Measurements from ENCODE around the gene FNTB. TPM values are rescaled to one million over a fixed set of nuclear protein-coding genes. Genes with fewer than 3 reads are reported as not detected.

Gene FNTB
- total RNA-seq, 1 experiment from 2014 or later: 14.2 TPM

- TF ChIP-seq CREB1 (CRISPR knock-in tag; IDR thresholded peaks at IDR 0.05) (no peak), GRHL2 (CRISPR knock-in tag; IDR thresholded peaks at IDR 0.05; ENCODE audit: insufficient replicate concordance, severe bottlenecking) (no peak), ZNF317 (CRISPR knock-in tag; IDR thresholded peaks at IDR 0.05; ENCODE audit: borderline replicate concordance, low read depth) (no peak), SMAD3 (CRISPR knock-in tag; IDR thresholded peaks at IDR 0.05; ENCODE audit: borderline replicate concordance) (no peak), AFF4 (CRISPR knock-in tag; IDR thresholded peaks at IDR 0.05; ENCODE audit: borderline replicate concordance) (no peak), CTCF (IDR thresholded peaks at IDR 0.05) (no peak), SMAD4 (CRISPR knock-in tag; IDR thresholded peaks at IDR 0.05) (no peak)
- TF ChIP-seq, protein P1, sequence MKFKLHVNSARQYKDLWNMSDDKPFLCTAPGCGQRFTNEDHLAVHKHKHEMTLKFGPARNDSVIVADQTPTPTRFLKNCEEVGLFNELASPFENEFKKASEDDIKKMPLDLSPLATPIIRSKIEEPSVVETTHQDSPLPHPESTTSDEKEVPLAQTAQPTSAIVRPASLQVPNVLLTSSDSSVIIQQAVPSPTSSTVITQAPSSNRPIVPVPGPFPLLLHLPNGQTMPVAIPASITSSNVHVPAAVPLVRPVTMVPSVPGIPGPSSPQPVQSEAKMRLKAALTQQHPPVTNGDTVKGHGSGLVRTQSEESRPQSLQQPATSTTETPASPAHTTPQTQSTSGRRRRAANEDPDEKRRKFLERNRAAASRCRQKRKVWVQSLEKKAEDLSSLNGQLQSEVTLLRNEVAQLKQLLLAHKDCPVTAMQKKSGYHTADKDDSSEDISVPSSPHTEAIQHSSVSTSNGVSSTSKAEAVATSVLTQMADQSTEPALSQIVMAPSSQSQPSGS (CRISPR knock-in tag; IDR thresholded peaks at IDR 0.05; ENCODE audit: borderline replicate concordance, low read depth): no peak
- TF ChIP-seq, protein P2, sequence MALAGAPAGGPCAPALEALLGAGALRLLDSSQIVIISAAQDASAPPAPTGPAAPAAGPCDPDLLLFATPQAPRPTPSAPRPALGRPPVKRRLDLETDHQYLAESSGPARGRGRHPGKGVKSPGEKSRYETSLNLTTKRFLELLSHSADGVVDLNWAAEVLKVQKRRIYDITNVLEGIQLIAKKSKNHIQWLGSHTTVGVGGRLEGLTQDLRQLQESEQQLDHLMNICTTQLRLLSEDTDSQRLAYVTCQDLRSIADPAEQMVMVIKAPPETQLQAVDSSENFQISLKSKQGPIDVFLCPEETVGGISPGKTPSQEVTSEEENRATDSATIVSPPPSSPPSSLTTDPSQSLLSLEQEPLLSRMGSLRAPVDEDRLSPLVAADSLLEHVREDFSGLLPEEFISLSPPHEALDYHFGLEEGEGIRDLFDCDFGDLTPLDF (CRISPR knock-in tag; IDR thresholded peaks at IDR 0.05): no peak
These were observed 123.8 kb downstream of the FNTB start (continued) for GRCh38 chr14:65110525-65110924.

Small RNA genes lying within 50 kb of the gene (microRNA-seq; reads per million reads assigned to microRNA genes)
- not detected for gene MIR4706 (ENCODE audit: borderline number of aligned reads)

Other genes with a start within 250 kb of the FNTB start
- gene SPTB, start 107.0 kb upstream of the FNTB start, total RNA-seq (2021): 2.5 to 3.2 TPM (median 2.8 TPM) in 3 replicates
- 47.3 to 52.4 TPM (median 49.1 TPM) in 3 replicates for gene CHURC1, start 72.4 kb upstream of the FNTB start, total RNA-seq (2021)
- gene GPX2, start 44.1 kb upstream of the FNTB start, total RNA-seq (2021): 0.80 to 1.5 TPM (median 1.0 TPM) in 3 replicates
- 38.4 to 49.1 TPM (median 38.6 TPM) in 3 replicates for gene RAB15, start 14.6 kb upstream of the FNTB start, total RNA-seq (2021)
- gene MAX, start 115.6 kb downstream of the FNTB start, total RNA-seq (2021): 51.2 to 58.5 TPM (median 57.6 TPM) in 3 replicates